H1 (cell line): ENCODE results near the gene NAA38. TPM values are rescaled to one million over a fixed set of nuclear protein-coding genes. Genes with fewer than 3 reads are reported as not detected.
A peak's percentile ranks its signal among the peaks of the same experiment; 100 is the strongest.

Experiments used
- MAX ChIP-seq: IDR thresholded peaks from 2 replicates; pipeline ENCODE4 v1.6.1; 2012; ENCODE audit warnings: inconsistent platforms
- NANOG ChIP-seq: IDR thresholded peaks from 2 replicates; pipeline ENCODE4 v1.6.1; 2011; ENCODE audit warnings: low read length, low read depth, mild to moderate bottlenecking, inconsistent platforms; ENCODE audit not compliant: insufficient read depth, poor library complexity, severe bottlenecking
- POLR2AphosphoS5 ChIP-seq: IDR thresholded peaks from 2 replicates; pipeline ENCODE4 v1.6.1; 2011; ENCODE audit warnings: low read depth, low read length
- RNF2 ChIP-seq: fragments of 200-900, 300-1000 bp; sonication (generic); IDR thresholded peaks from 2 replicates; pipeline ENCODE4 v1.7.1; 2016; ENCODE audit warnings: borderline replicate concordance, low read depth, mild to moderate bottlenecking, antibody characterized with exemption, low read length; ENCODE audit not compliant: poor library complexity, severe bottlenecking; ENCODE audit errors: missing control alignments
- SP2 ChIP-seq: IDR thresholded peaks from 2 replicates; pipeline ENCODE4 v1.6.1; 2012; ENCODE audit warnings: mild to moderate bottlenecking, low read length, inconsistent platforms
- SRF ChIP-seq: IDR thresholded peaks from 2 replicates; pipeline ENCODE4 v1.6.1; 2011; ENCODE audit warnings: mild to moderate bottlenecking, low read depth, low read length, moderate library complexity
- SUZ12 ChIP-seq: fragments of 200-600 bp; sonication (generic); IDR thresholded peaks from 2 replicates; pipeline ENCODE4 v1.6.1; 2012; ENCODE audit warnings: mild to moderate bottlenecking, inconsistent platforms, low read length, moderate library complexity, mixed read lengths
- TAF1 ChIP-seq: IDR thresholded peaks from 2 replicates; pipeline ENCODE4 v1.6.1; 2011; ENCODE audit warnings: mild to moderate bottlenecking, low read depth, low read length
- TBP ChIP-seq: IDR thresholded peaks from 2 replicates; pipeline ENCODE4 v1.6.1; 2011; ENCODE audit warnings: low read depth, low read length, improper control_type of control experiment
- polyA plus RNA-seq, 7 experiments: library from polyadenylated mRNA; depleted of rRNA in 3 of 7; stranded (reverse) in 5 of 7; unstranded in 2 of 7; fragments of >200 nt in 5 of 7; fragments of 200-250 nt in 2 of 7; gene quantifications; 1 replicate in 5 of 7; 2 replicates in 1 of 7; 4 replicates in 1 of 7; pipeline versions ENCODE4 v1.2.1 to v1.2.3, GENCODE V29; 2011 to 2013; ENCODE audit warnings: missing spikeins in 2 of 7, mixed read lengths in 2 of 7
- total RNA-seq: library from RNA; stranded (reverse); fragmentation: NEBNext Ultra II Directional; extraction: Animal tissue kit (Norgen Biotek cat#: 25700); gene quantifications from 2 replicates; pipeline ENCODE4 v1.2.1, GENCODE V29; 2021

The NAA38 gene
- total and polyA plus RNA-seq, 2 of the 8 experiments (the other 6 are each of a cell fraction or from before 2014, with no cell fraction given), result 30.2 to 109 TPM

GRCh38 chr17:7843257-7843535 lies 14.2 kb downstream of the NAA38 start (continued):
- no peak for TF ChIP-seq SRF
- no peak for TF ChIP-seq SP2
- TF ChIP-seq MAX, result peak; percentile 56; the same call in 1 of the 2 replicates
- no peak for TF ChIP-seq TBP
- TF ChIP-seq SUZ12, result no peak; the same call in 1 of the 2 replicates
- no peak for TF ChIP-seq POLR2AphosphoS5
- TF ChIP-seq TAF1, result no peak
- TF ChIP-seq RNF2, result no peak
- no peak for TF ChIP-seq NANOG
